LNCAP (cell line): Measurements from ENCODE around the gene SH3RF1.

Experiments used
- CTCF ChIP-seq: fragments of 450-650 bp; IDR thresholded peaks from 2 replicates; pipeline ENCODE4 v1.5.1; 2017; ENCODE audit warnings: mild to moderate bottlenecking

SH3RF1 gene

GRCh38 chr4:169122422-169122821 is 148.3 kb downstream of the SH3RF1 start:
- no peak for TF ChIP-seq CTCF

- TF ChIP-seq CTCF = no peak
Measured at GRCh38 chr4:169121861-169122382, 148.8 kb downstream of the SH3RF1 start.

- no peak for TF ChIP-seq CTCF
Measured at GRCh38 chr4:169120624-169121023, 150.1 kb downstream of the SH3RF1 start.

GRCh38 chr4:169119536-169119935 is 151.2 kb downstream of the SH3RF1 start:
- TF ChIP-seq CTCF = no peak

GRCh38 chr4:169117591-169118081 is 153.1 kb downstream of the SH3RF1 start:
- TF ChIP-seq CTCF = no peak

GRCh38 chr4:169116270-169116901 is 154.4 kb downstream of the SH3RF1 start:
- TF ChIP-seq CTCF = no peak

- TF ChIP-seq CTCF = no peak
Measured at GRCh38 chr4:169115897-169116254, 154.9 kb downstream of the SH3RF1 start.
